BJ (cell line): Measurements from ENCODE around the gene MOXD1. TPM values are rescaled to one million over a fixed set of nuclear protein-coding genes. Genes with fewer than 3 reads are reported as not detected.

Experiments
- CTCF ChIA-PET: fragments of 350-600 bp; formaldehyde crosslinking; extraction: SDS; loops from one replicate; lab custom pipeline; 2021; ENCODE audit warnings: antibody characterized with exemption, inconsistent platforms; lab: Yijun Ruan, JAX
- POLR2A ChIA-PET: fragments of 300-600 bp; sonication (Branson Sonifier 250); formaldehyde crosslinking; extraction: SDS; loops from one replicate; lab custom pipeline; 2021; ENCODE audit warnings: antibody characterized with exemption; lab: Charles Lee
- DNase-seq: peaks from one replicate; pipeline ENCODE4 v3.0.0-alpha.2; 2011; ENCODE audit warnings: low read depth
- H3K27me3 ChIP-seq: 2 replicates; pipeline ENCODE4 v1.6.0; 2011; ENCODE audit warnings: low read length; ENCODE audit not compliant: control insufficient read depth, insufficient read depth
- H3K36me3 ChIP-seq: 2 replicates; pipeline ENCODE4 v1.5.1; 2011; ENCODE audit warnings: low read length; ENCODE audit not compliant: control insufficient read depth, insufficient read depth
- H3K4me3 ChIP-seq: 2 replicates; pipeline ENCODE4 v1.5.1; 2011; ENCODE audit warnings: low read depth, mild to moderate bottlenecking, control low read depth, low read length
- polyA plus RNA-seq: library from polyadenylated mRNA; depleted of rRNA; stranded (reverse); fragments of >200 nt; gene quantifications from 2 replicates; pipeline ENCODE4 v1.2.3, GENCODE V29; 2011
- TF ChIP-seq, protein P1 (sequence below): IDR thresholded peaks from 2 replicates; pipeline ENCODE4 v1.5.1; 2011; ENCODE audit warnings: low read depth, mild to moderate bottlenecking, control low read depth, inconsistent platforms, low read length, moderate library complexity; ENCODE audit not compliant: insufficient read depth

The MOXD1 gene
- polyA plus RNA-seq, 1 experiment = 71.3 TPM

DNA sequence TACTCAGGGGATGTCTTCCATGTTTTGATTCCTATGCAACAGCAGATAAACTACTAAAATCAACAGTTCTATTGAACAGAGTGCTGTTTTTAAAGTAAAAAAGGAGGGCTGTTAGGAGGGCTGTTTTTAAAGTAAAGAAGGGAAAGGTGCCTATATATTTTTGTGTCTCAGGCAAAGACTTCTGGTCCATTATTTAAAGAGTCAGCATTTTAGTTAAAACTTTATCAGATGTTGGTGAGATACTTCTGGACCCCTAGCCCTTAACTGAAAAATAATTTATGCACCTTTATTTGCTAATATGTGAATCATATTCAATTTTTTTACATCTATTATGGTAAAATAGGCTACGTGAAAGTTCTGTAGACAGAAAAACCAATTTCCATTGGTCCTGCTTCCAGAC is 144.8 kb downstream of the MOXD1 start:
- H3K4me3 ChIP-seq = no peak overlapping the region
- DNase-seq = no peak
- no peaks in the 10 kb centered on the region for H3K36me3 ChIP-seq
- ChIA-PET CTCF (interaction anchor here (0.6 to 9.1 kb wide), 5 partner anchors 17 to 340 kb away, joined by 4 to 118 read pairs (median 7); partner anchors contain the start of gene CCN2), POLR2A (no interaction called here)
- TF ChIP-seq, protein P1, sequence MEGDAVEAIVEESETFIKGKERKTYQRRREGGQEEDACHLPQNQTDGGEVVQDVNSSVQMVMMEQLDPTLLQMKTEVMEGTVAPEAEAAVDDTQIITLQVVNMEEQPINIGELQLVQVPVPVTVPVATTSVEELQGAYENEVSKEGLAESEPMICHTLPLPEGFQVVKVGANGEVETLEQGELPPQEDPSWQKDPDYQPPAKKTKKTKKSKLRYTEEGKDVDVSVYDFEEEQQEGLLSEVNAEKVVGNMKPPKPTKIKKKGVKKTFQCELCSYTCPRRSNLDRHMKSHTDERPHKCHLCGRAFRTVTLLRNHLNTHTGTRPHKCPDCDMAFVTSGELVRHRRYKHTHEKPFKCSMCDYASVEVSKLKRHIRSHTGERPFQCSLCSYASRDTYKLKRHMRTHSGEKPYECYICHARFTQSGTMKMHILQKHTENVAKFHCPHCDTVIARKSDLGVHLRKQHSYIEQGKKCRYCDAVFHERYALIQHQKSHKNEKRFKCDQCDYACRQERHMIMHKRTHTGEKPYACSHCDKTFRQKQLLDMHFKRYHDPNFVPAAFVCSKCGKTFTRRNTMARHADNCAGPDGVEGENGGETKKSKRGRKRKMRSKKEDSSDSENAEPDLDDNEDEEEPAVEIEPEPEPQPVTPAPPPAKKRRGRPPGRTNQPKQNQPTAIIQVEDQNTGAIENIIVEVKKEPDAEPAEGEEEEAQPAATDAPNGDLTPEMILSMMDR = no peak
- H3K27me3 ChIP-seq = no peaks in the 10 kb centered on the region

DNA sequence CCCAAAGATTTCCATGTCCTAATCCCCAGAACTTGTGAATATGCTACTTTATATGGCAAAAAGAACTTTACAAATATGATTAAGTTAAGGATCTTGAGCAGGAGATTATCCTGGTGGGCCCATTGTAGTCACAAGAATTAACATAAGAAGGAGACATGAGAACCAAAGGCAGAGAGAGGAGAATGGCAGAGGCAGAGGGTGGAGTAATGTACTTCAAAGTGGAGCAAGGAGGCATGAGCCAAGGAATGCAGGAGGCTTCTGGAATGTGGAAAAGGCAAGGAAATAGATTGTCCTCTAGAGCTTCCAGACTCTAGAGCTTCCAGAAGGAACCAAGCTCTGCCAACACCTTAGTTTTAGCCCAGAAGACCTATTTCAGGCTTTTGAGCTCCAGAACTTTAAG is 147.4 kb downstream of the MOXD1 start:
- ChIA-PET POLR2A (no interaction called here), CTCF (interaction anchor here (0.9 to 9.1 kb wide), 7 partner anchors 11 to 337 kb away, joined by 3 to 79 read pairs (median 5); no protein-coding TSS in a partner anchor)
- DNase-seq = no peak
- TF ChIP-seq, protein P1 = no peak
- no peaks in the 10 kb centered on the region for H3K36me3 ChIP-seq
- H3K4me3 ChIP-seq = no peak overlapping the region
- no peaks in the 10 kb centered on the region for H3K27me3 ChIP-seq

DNA sequence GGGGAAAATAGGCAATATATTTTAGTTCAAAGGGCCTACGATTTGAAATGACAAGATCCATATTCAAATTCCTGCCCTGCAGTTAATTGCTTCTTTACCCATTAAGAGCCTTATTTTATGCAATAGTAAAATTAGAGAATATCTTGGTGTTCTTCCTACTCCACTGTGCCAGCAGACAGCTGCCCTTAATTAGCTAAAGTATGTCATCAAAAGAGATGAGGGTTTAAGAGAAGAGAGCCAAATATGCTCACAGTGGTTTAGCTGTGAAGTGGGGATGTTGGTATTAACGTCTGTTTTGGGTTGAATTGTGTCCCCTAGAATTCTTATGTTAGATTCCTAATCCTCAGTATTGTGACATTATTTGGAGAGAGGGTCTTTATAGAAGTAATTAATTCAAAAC is 148.1 kb downstream of the MOXD1 start:
- Histone ChIP-seq H3K36me3 (no peaks in the 10 kb centered on the region), H3K4me3 (no peak overlapping the region), H3K27me3 (no peaks in the 10 kb centered on the region)
- no peak for DNase-seq
- ChIA-PET CTCF (interaction anchor here (1.0 to 9.1 kb wide), 4 partner anchors 11 to 337 kb away, joined by 3 to 79 read pairs (median 8); no protein-coding TSS in a partner anchor), POLR2A (no interaction called here)
- TF ChIP-seq, protein P1 = no peak

DNA sequence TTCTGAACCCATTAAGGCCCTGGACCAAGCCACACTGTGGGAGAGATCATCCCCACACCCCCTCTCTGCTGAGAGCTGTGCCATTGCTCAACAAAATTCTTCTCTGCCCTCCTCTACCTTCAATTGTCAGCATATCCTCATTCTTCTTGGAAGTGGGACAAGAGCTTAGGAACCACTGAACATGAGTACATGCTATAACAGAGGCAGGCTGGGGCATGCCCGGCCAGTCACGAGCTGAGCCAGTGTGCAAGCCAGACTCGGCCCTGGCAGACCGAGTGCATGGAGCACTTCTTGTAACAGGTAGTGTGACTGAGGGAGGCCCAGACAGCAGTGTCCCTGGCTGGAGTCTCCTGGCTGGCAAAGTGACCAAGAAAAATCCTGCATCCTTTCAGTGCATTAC is 149.2 kb downstream of the MOXD1 start:
- CTCF ChIA-PET = interaction anchor here (1.7 to 2.2 kb wide), 2 partner anchors 10 to 337 kb away, joined by 5 to 7 read pairs; no protein-coding TSS in a partner anchor
- Histone ChIP-seq H3K4me3 (no peak overlapping the region), H3K27me3 (no peaks in the 10 kb centered on the region), H3K36me3 (no peaks in the 10 kb centered on the region)
- no peak for DNase-seq
- POLR2A ChIA-PET = no interaction called here
- TF ChIP-seq, protein P1 = no peak

DNA sequence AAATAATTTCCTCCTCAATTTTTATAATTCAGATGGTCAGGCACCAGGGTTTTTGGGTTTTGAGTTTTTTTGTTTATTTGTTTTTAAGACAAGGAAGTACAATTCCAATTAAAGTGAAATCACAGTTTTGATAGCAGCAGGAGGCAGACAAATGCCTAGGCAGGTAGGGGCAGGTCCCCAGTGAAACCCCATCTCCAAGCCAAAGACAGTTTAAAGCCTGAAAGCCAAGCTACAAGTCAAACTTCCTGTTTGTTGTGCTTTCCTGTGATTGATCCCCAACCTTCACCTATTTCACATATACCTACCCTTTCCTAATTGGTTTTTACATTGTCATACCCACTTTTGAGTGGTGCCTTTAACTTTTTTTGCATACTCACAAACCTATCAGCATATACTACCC is 149.6 kb downstream of the MOXD1 start:
- ChIA-PET POLR2A (no interaction called here), CTCF (interaction anchor here (1.7 to 2.2 kb wide), 2 partner anchors 10 to 336 kb away, joined by 5 to 7 read pairs; no protein-coding TSS in a partner anchor)
- DNase-seq = no peak
- TF ChIP-seq, protein P1 = no peak
- H3K4me3 ChIP-seq = no peak overlapping the region
- H3K36me3 ChIP-seq = no peaks in the 10 kb centered on the region
- no peaks in the 10 kb centered on the region for H3K27me3 ChIP-seq
